ENCODE data around the gene IMP3.

DNA sequence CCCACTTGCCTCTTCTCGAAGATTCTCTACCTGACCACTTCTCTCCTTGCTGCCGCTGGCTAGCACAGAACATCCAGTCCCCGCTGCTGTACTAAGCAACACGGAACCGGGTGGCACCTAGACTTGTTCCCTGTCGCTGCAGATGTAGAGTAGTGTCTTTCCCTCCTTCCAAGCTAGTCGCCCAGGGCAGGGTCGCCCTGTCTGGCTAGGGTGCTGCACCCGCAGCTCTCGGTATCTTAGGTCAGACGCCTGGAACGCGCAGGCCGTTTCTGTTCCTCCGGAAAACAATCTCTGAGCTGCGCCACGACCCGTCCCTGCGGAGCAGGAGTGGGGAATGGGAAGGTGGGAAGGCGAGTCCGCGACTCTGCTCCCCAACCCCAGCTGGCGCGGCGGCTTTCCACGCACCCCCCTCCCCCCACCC, 6.9 kb upstream of the IMP3 start:
- TF ChIP-seq CTCF (IDR thresholded peaks at IDR 0.05) (no peak), POLR2A (IDR thresholded peaks at IDR 0.05) (no peak), EP300 (IDR thresholded peaks at IDR 0.05; ENCODE audit: low read depth) (no peak), POLR2AphosphoS5 (IDR thresholded peaks at IDR 0.05) (peak in 2 of 3 donors; percentile 39 to 66)

Data from transverse colon (tissue), 4 donors.